C4-2B (cell line): ENCODE data around the gene BHMT2.

Source experiments
- H3K27ac ChIP-seq: fragments of 450-650 bp; 2 replicates; pipeline ENCODE4 v1.5.1; 2017
- ZFX ChIP-seq: fragments of 450-650 bp; IDR thresholded peaks from 2 replicates; pipeline ENCODE4 v1.6.1; 2017
- TF ChIP-seq, protein P1 (sequence below): fragments of 450-650 bp; conservative IDR thresholded peaks from 2 replicates; pipeline ENCODE4 v1.5.1; 2017; ENCODE audit warnings: mild to moderate bottlenecking

BHMT2 gene

DNA sequence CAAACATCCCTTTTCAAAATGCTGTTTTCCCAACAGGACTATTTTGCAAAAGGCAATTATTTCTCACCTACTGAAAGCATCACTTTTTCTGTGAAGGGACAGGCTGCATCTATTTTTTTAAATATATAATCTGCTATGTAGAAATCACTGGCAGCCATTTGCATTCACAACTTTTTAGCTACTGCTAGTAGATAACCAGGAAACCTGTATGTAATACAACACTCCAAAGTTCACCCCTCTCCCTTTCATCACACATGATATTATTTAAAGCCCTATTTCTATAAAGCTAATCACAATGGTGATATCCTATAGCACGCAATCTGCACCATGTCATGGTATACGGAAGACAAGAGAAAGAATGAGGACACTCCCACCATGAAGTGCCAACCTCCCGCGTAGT, 9.9 kb upstream of the BHMT2 start:
- no peak overlapping the region for H3K27ac ChIP-seq
- TF ChIP-seq ZFX: no peak
- TF ChIP-seq, protein P1, sequence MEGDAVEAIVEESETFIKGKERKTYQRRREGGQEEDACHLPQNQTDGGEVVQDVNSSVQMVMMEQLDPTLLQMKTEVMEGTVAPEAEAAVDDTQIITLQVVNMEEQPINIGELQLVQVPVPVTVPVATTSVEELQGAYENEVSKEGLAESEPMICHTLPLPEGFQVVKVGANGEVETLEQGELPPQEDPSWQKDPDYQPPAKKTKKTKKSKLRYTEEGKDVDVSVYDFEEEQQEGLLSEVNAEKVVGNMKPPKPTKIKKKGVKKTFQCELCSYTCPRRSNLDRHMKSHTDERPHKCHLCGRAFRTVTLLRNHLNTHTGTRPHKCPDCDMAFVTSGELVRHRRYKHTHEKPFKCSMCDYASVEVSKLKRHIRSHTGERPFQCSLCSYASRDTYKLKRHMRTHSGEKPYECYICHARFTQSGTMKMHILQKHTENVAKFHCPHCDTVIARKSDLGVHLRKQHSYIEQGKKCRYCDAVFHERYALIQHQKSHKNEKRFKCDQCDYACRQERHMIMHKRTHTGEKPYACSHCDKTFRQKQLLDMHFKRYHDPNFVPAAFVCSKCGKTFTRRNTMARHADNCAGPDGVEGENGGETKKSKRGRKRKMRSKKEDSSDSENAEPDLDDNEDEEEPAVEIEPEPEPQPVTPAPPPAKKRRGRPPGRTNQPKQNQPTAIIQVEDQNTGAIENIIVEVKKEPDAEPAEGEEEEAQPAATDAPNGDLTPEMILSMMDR: no peak

- H3K27ac ChIP-seq: no peak overlapping the region
- no peak for TF ChIP-seq ZFX
- TF ChIP-seq, protein P1: no peak
These were observed 7.1 kb upstream of the BHMT2 start for GRCh38 chr5:79062436-79062835.

- TF ChIP-seq, protein P1: no peak
- no peak for TF ChIP-seq ZFX
- H3K27ac ChIP-seq: no peak overlapping the region; the same call in 1 of the 2 replicates
These were observed 742 bp downstream of the BHMT2 start for GRCh38 chr5:79070350-79070667.

- TF ChIP-seq ZFX: no peak
- TF ChIP-seq, protein P1: no peak
- H3K27ac ChIP-seq: no peak overlapping the region
These were observed 5.1 kb downstream of the BHMT2 start for GRCh38 chr5:79074641-79075040.

DNA sequence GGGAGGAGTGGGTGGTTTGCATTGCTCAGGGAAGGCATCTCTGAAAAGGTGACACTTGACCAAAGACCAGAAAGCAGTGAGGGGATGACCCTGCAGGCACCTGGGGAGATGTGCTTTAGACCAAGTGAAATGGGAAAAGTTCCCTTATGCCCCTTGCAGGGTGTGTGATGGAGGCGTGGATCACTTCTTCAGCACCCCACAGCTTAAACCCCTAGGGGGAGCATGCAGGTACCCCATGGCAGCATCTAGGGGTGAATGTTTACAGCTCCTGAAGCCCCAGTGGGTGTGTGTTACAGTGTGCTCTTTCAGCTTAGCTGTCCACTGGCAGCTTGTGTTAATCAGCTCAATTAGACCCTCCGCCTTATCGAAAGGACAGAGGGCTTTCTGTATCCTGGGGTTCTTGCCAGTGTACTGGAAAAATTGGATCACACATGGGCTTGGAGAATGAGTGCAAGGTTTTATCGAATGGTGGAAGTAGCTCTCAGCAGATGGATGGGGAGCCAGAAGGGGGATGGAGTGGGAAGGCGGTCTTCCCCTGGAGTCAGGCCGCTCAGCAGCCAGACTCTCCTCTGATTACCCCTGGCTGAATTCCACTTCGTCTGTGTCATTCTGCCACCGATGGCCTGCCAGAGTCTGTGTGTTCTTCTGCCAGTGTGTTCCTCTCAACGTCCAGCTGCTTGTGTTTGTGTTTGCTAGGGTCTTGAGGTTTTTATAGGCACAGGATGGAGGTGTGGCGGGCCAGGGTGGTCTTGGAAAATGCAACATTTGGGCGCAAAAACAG, 6.3 kb downstream of the BHMT2 start:
- TF ChIP-seq ZFX: no peak
- TF ChIP-seq, protein P1: no peak
- H3K27ac ChIP-seq: no peak overlapping the region

DNA sequence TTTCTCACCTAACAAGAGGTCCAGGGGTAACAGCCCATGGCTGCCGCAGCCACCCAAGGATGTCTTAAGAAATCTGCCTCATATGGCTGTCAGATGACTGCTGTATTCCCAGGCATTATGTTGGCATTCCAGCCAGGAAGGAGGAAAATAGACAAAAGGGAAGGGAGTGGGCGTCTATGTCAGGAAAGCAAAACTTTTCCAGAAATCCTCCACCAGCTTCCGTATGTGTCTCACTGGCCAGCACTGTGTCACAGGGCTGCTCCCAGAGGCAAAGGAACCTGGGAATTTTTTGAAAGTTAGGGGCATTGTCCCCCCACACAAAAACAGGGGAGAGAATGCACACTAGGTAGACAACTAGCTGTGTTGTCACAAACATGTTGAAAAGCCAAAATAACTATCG, 7.3 kb downstream of the BHMT2 start:
- no peak overlapping the region for H3K27ac ChIP-seq
- TF ChIP-seq ZFX: no peak
- TF ChIP-seq, protein P1: no peak

GRCh38 chr5:79077680-79078365, 8.3 kb downstream of the BHMT2 start:
- TF ChIP-seq, protein P1: no peak
- no peak for TF ChIP-seq ZFX
- no peak overlapping the region for H3K27ac ChIP-seq
